GM19324 (cell line): ENCODE results near the gene TLCD3B.
"Not testable (repeated sequence)": the region's sequence is repeated elsewhere in the genome, so short reads cannot be mapped to it uniquely, and the experiment has no call there.

Source experiments
- ATAC-seq: cut with Tn5 transposase; IDR thresholded peaks from one replicate; pipeline ENCODE4 v1.9.1; 2021; ENCODE audit warnings: mild to moderate bottlenecking, moderate library complexity; ENCODE audit not compliant: unreplicated experiment, low FRiP score

Gene TLCD3B

GRCh38 chr16:30027588-30028437 is 3.3 kb downstream of the TLCD3B start:
- no peak for ATAC-seq

- ATAC-seq = no peak
Measured at GRCh38 chr16:30026449-30026848, 4.6 kb downstream of the TLCD3B start.

DNA sequence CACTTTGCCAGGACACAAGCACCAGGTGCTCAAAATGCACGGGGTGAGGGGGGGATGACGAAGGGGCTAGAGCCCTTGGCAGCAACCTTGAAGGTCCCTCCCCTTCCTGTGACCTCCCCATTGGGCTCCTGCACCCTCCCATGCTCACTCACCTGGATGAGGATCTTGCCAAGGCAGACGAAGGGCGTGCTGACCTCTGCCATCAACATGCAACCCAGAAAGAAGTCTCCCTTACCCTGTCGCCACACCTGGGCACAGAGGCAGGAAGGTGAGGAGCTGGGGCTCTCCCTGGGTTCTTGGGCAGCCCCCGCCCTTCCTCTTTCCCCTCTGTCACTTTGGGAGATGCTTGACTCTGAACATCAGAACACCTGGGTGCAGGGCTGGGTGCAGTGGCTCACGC is 5.5 kb downstream of the TLCD3B start:
- ATAC-seq = no peak

DNA sequence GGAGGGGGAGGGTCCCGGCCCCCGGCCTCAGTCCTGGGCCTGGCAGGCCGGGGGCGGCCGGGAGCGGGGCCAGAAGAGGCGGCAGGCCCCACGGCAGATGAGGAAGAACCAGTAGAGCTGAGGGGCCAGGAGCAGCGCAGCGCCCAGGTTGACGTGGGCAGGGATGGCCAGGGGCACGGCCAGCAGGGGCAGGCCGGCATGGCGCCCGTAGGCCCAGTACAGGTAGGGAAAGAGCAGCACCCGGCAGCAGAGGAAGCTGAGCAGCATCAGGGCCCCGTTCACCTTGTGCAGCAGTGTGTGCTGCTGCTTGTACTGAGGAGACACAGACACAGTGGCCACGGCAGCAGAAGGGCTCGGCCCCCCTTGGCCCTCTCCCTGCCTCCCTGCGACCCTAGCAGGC is 5.9 kb downstream of the TLCD3B start:
- no peak for ATAC-seq

GRCh38 chr16:30024451-30024850 is 6.6 kb downstream of the TLCD3B start:
- no peak for ATAC-seq

- ATAC-seq = no peak
Measured at GRCh38 chr16:30023586-30023985, 7.5 kb downstream of the TLCD3B start.

DNA sequence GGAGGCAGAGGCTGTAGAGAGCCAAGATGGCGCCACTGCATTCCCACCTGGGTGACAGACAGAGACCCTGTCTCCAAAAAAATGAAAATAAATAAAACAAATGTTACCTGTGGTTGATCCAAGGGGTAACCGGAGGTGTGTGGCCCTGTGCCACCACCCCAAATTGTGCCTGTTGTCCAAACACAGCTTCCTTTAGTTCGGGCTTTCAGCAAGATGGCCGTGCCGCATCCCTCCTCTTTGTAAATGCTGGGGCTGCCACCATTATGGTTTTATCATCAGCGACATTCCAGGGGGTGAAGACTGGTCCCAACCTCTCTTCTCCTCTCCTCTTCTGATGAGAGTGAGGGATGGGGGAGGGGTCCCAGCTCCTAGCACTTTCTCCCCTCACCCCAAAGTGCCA is 8.2 kb downstream of the TLCD3B start, which contains the start of gene C16orf92:
C16orf92 (plus strand) TSS at position 312 of the 400 bp plus-strand sequence. CDS start 143 bp downstream, outside the sequence.
- ATAC-seq = no peak

- ATAC-seq = no peak
Measured at GRCh38 chr16:30018731-30019158, 12.3 kb downstream of the TLCD3B start.

GRCh38 chr16:30017937-30018336 is 13.1 kb downstream of the TLCD3B start:
- not testable (repeated sequence) for ATAC-seq

DNA sequence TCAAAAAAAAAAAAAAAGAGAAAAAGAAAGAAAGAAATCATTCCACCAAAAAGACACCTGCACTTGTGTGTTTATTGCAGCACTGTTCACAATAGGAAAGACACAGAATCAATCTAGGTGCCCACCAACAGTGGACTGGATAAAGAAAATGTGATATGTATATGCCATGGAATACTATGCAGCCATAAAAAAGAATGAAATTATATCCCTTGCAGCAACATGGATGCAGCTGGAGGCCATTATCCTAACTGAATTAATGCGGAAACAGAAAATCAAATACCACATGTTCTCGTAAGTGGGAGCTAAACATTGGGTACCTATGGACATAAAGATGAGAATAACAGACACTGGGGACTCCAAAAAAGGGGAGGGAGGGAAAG is 13.8 kb downstream of the TLCD3B start:
- no peak for ATAC-seq

- no peak for ATAC-seq
Measured at GRCh38 chr16:30016555-30017276, 14.4 kb downstream of the TLCD3B start.

- not testable (repeated sequence) for ATAC-seq
Measured at GRCh38 chr16:30015450-30015849, 15.6 kb downstream of the TLCD3B start.

GRCh38 chr16:30012598-30012997 is 18.5 kb downstream of the TLCD3B start:
- ATAC-seq = not testable (repeated sequence)

GRCh38 chr16:30011714-30012504 is 19.2 kb downstream of the TLCD3B start:
- no peak for ATAC-seq

- ATAC-seq = no peak
Measured at GRCh38 chr16:30010844-30011713, 20.0 kb downstream of the TLCD3B start, which contains the start of gene DOC2A. TSS of gene DOC2A (minus strand) at chr16:30011027. CDS start at chr16:30010222, 805 bp downstream.

- no peak for ATAC-seq
Measured at GRCh38 chr16:30009990-30010843, 20.9 kb downstream of the TLCD3B start.

DNA sequence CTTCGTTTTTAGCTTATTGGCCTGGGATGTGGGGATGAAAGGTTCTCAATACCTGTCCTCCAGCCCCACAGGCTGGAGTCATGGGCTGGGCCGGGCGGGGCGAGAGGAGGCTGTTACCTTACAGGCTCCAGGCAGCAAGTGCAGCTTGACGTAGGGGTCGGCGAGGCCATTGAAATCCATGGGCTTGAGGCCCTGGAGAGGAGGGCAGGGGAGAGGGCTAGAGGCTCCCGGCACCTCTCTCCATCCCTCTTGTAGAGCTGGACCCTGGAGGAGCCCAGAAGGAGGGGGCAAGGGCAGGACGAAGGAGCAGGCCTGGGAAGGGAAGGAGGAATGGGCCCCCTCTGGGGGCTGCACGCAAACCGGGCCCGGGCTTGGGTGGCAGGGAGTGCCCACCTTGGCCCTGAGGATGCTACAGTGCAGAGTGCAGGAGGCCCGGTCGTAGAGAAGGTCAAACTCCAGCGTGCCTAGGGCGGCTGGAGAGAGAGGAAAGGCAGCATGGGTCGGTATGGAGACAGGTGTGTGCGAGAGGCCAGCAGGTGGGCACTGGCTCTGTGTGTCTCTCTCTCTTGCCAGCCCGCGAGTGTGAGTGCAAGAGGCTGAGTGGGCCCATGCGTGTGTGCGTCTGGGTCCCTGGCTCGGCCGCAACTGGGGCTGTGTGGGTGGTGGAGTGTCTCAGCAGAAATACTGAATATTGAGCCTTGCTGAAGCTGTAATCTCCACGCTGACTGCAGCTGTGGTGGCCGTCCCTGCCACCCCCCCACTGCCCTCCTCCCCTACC is 21.8 kb downstream of the TLCD3B start:
- no peak for ATAC-seq

DNA sequence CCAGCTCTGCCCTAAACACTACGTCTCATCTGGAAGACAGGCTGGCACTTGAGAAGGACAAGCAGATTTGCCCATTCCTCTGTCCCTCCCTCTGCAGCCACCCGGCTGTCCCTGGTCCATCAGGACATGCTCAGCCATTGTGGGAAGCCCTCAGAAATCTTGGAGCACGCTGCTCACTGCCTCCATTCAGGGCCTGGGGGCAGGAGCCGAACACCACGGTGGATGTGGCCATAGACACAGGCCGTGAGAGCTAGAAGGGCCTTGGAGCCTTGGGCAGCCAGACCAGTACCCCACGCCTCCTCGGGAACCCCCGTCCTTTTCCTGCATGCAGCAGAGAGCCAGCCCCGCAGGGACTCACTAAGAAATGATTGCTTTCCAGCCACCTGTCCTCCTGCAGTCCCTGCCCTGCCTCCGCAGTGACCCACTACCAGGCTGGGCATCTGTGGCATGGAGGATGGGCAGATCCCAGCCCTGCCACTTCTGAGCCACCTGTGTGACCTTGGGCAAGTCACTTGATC is 23.6 kb downstream of the TLCD3B start:
- no peak for ATAC-seq
